Pancreas (tissue), 10 donors: ENCODE results near the gene LRRC3. TPM values are rescaled to one million over a fixed set of nuclear protein-coding genes. Genes with fewer than 3 reads are reported as not detected.
A peak's percentile ranks its signal among the peaks of the same experiment; 100 is the strongest.

Source experiments
- ATAC-seq, 4 donors: fragments of 200-7000 bp; cut with Tn5 transposase; one replicate each; pipeline versions ENCODE4 v1.8.0 to v1.9.1; 2020; ENCODE audit warnings: mild to moderate bottlenecking in 4 of 4, moderate library complexity in 4 of 4
- DNase-seq, 6 donors: peaks; one replicate each; pipeline ENCODE4 v3.0.0-alpha.2; 2020
- FAIRE-seq: peaks from 2 replicates; lab custom pipeline; 2012; peaks lifted over from hg19 to GRCh38; lab: Jason Lieb, UNC
- H3K27ac ChIP-seq, 4 donors: fragments of 200-600 bp; sonication (generic); 1 replicate in 3 of 4; 2 replicates in 1 of 4; pipeline versions ENCODE4 v1.5.0 to v1.8.0; 2020
- H3K27me3 ChIP-seq, 4 donors: fragments of 200-600 bp; one replicate each; pipeline ENCODE4 v1.8.0; 2021
- H3K36me3 ChIP-seq, 3 donors: fragments of 200-600 bp; sonication (generic) in 1 of 3; one replicate each; pipeline versions ENCODE4 v1.5.0 to v1.8.0; 2020 to 2021
- H3K4me1 ChIP-seq, 3 donors: fragments of 200-600 bp; one replicate each; pipeline ENCODE4 v1.8.0; 2021
- H3K4me3 ChIP-seq, 4 donors: fragments of 200-600 bp; sonication (generic) in 2 of 4; one replicate each; pipeline versions ENCODE4 v1.5.0 to v1.8.0; 2020 to 2021
- H3K9me3 ChIP-seq, 4 donors: fragments of 200-600 bp; one replicate each; pipeline ENCODE4 v1.8.0; 2021
- CTCF ChIP-seq, 4 donors: fragments of 200-600 bp; sonication (generic) in 3 of 4; IDR thresholded peaks; one replicate each; pipeline versions ENCODE4 v1.5.0 to v1.8.0; 2021; ENCODE audit warnings: antibody characterized with exemption in 4 of 4
- WGBS, 2 donors: extraction: QIAGEN DNeasy Blood & Tissue Kit; methylation state at CpG; one replicate each; pipeline ENCODE4 v1.1.7; 2013; 5-methylcytosine and 5-hydroxymethylcytosine counted together
- intact Hi-C, 3 donors: fragments of 100-400 bp; cut with DNase I; formaldehyde crosslinking; loops; one replicate each; pipeline versions ENCODE4 v1.11.1 to v1.14.2; 2022
- polyA plus RNA-seq, 2 donors: library from polyadenylated mRNA; stranded (reverse); fragments of 200-250 nt; gene quantifications; one replicate each; pipeline ENCODE4 v1.2.3, GENCODE V29; 2013
- total RNA-seq, 6 donors: library from RNA; stranded (reverse); fragmentation: NEBNext Ultra II Directional in 4 of 6; extraction: Animal tissue kit (Norgen Biotek cat#: 25700) in 4 of 6; gene quantifications; one replicate each; pipeline versions ENCODE4 v1.2.1 to v1.2.4, GENCODE V29; 2021 to 2023
- donor health status: healthy with polysubstance abuse.
- donor health status: DM: no; HTN: no; CAD: no; lungs with moderate emphysema.
- donor health status: DM: no; HTN: no; CAD: no.
- donor health status: control.
- donor health status: control.
- donor health status: Bipolar disorder and iron deficiency.
- donor health status: DM: yes; HTN: yes; CAD: no.
- donor health status: DM: no; HTN: no; CAD: no.
- donor health status: DM: no; HTN: no; CAD: no.
- donor health status: DM: yes; HTN: yes; CAD: no.

The LRRC3 gene
- total and polyA plus RNA-seq, 8 donors, result 0.35 to 1.7 (median 0.47) TPM

GRCh38 chr21:44480200-44481053, 25.1 kb downstream of the LRRC3 start:
- peak in 1 of 6 donors; percentile 57 for DNase-seq
- intact Hi-C loops, result no loop called here
- no peak for FAIRE-seq
- no peak overlapping the region for H3K27ac ChIP-seq
- H3K4me1 ChIP-seq, result no peaks in the 10 kb centered on the region
- no peak for ATAC-seq
- H3K9me3 ChIP-seq, result no peaks in the 10 kb centered on the region
- 81 to 82% methylated on average over 16 of the region's 16 CpGs for WGBS, 2 donors
- H3K27me3 ChIP-seq, result no peaks in the 10 kb centered on the region
- H3K36me3 ChIP-seq, result no peaks in the 10 kb centered on the region
- no peak overlapping the region for H3K4me3 ChIP-seq
- TF ChIP-seq CTCF (IDR thresholded peaks at IDR 0.05), result no peak

GRCh38 chr21:44482581-44483287, 27.4 kb downstream of the LRRC3 start:
- H3K36me3 ChIP-seq, result no peaks in the 10 kb centered on the region
- TF ChIP-seq CTCF (IDR thresholded peaks at IDR 0.05), result no peak
- ATAC-seq, result peak in 2 of 4 donors; percentile 53 to 64
- no peaks in the 10 kb centered on the region for H3K4me1 ChIP-seq
- intact Hi-C loops, result no loop called here
- H3K4me3 ChIP-seq, result no peak overlapping the region
- H3K27ac ChIP-seq, result no peak overlapping the region
- no peak for FAIRE-seq
- DNase-seq, result no peak
- H3K9me3 ChIP-seq, result no peaks in the 10 kb centered on the region
- WGBS, 2 donors, result 56 to 65% methylated on average over 14 of the region's 14 CpGs
- H3K27me3 ChIP-seq, result no peaks in the 10 kb centered on the region

DNA sequence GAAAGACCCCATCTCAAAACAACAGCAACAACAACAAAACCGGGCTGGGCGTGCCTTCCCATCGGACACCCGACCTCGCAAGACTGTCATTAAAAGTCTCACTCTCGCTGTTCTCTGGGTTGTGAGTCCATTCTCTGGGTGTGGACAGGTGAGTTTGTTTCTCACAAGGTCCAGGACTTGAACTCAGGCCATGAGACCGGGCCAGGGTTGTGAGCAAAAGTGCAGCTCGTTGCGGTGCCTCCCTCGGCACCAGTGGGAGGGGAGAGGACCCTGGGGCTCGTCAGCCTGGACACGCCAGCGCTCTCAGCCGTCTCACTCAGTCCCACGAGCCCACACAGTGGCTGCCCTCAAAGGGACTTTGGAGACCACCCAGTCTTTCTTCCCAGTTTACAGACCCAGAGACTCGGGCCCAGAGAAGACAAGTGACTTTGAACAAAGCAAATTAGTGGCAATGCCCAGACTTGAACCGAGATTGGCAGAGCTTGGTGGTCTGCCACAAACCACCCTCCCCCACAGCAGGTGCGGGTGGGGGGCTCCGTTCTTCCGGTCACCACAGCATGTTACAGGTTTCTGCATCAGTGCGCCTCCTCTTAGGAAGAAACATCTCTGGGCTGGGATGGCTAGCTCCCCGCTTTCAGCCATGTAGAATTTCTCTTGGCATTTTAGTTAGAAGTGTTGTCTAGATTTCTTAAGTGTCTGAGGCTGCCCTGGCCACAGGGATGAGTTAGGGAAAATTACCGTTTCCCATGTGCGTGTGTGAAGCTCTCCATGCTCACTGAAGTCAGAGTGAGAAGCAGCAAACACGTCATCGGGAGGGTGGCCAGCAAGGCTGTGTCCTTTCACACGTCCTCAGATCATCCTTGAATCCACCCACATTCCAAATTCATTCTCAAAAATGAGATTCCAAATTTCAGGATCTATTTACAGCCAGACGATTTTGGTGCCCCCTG, 28.3 kb downstream of the LRRC3 start:
- no peak overlapping the region for H3K4me3 ChIP-seq
- no peaks in the 10 kb centered on the region for H3K9me3 ChIP-seq
- no peak overlapping the region for H3K27ac ChIP-seq
- intact Hi-C loops, result no loop called here
- DNase-seq (no peak), FAIRE-seq (no peak), ATAC-seq (no peak)
- WGBS, 2 donors, result 76 to 83% methylated on average over 28 of the region's 28 CpGs
- H3K4me1 ChIP-seq, result no peaks in the 10 kb centered on the region
- no peak for TF ChIP-seq CTCF (IDR thresholded peaks at IDR 0.05)
- H3K36me3 ChIP-seq, result no peaks in the 10 kb centered on the region
- H3K27me3 ChIP-seq, result no peaks in the 10 kb centered on the region

DNA sequence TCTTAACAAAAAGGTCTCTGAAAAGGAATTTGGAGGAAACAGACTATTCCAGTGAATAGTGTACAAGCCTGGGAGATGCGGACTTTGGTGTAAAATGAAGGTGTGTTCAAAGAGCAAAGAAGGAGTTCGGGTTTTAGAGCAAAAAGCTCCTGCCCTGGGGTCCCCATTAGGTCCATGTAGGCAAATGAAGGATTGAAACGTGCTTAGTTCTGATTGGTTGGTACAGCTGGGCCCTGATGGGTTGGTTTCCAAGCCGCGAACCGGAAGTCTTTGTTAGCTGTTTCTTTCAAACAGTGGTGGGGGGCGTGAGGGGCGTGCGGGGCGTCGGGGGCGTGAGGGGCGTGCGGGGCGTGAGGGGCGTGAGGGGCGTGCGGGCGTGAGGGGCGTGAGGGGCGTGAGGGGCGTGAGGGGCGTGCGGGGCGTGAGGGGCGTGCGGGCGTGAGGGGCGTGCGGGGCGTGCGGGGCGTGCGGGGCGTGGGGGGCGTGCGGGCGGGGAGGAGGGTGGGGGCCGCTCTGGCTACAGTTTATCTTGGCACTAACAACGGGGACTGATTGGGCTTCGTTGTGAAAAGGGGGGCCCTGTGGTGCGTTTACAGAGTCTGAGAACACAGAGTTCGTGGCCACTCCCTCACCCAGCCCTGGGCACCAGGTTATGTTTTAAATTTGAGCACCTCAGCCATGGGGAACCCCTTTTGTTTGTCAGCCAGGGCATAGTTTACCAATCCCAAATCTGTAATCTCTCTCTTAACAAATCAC, 29.4 kb downstream of the LRRC3 start:
- no peak for DNase-seq
- no peak overlapping the region for H3K4me3 ChIP-seq
- intact Hi-C loops, result no loop called here
- no peaks in the 10 kb centered on the region for H3K4me1 ChIP-seq
- TF ChIP-seq CTCF (IDR thresholded peaks at IDR 0.05), result no peak
- H3K27me3 ChIP-seq, result no peaks in the 10 kb centered on the region
- 86% methylated on average over 27 to 43 of the region's 43 CpGs for WGBS, 2 donors
- no peaks in the 10 kb centered on the region for H3K9me3 ChIP-seq
- no peaks in the 10 kb centered on the region for H3K36me3 ChIP-seq
- no peak for FAIRE-seq
- no peak overlapping the region for H3K27ac ChIP-seq
- ATAC-seq, result no peak
